SIG-M5 treated with dmso at 0.1 percent for 504 hours (cell line): Measurements from ENCODE around the gene GRID2IP.
"Not testable (repeated sequence)": the region's sequence is repeated elsewhere in the genome, so short reads cannot be mapped to it uniquely, and the experiment has no call there.

Source experiments
- DNase-seq: peaks from one replicate; lab custom pipeline; 2025; ENCODE audit not compliant: unreplicated experiment; lab: John Stamatoyannopoulos, UW

GRID2IP gene

GRCh38 chr7:6494365-6494764, 56.9 kb downstream of the GRID2IP start:
- no peak for DNase-seq

GRCh38 chr7:6491194-6491593, 60.1 kb downstream of the GRID2IP start:
- DNase-seq: no peak

GRCh38 chr7:6489612-6490011, 61.6 kb downstream of the GRID2IP start:
- DNase-seq: peak; percentile 12

- DNase-seq: no peak
Observed at GRCh38 chr7:6487184-6487545, 64.1 kb downstream of the GRID2IP start.

GRCh38 chr7:6486438-6487183, 64.7 kb downstream of the GRID2IP start:
- no peak for DNase-seq

GRCh38 chr7:6482743-6483119, 68.5 kb downstream of the GRID2IP start:
- no peak for DNase-seq

GRCh38 chr7:6482307-6482706, 69.0 kb downstream of the GRID2IP start:
- no peak for DNase-seq

GRCh38 chr7:6481445-6481844, 69.8 kb downstream of the GRID2IP start:
- DNase-seq: no peak

- no peak for DNase-seq
Observed at GRCh38 chr7:6480323-6480660, 71.0 kb downstream of the GRID2IP start.

- DNase-seq: no peak
Observed at GRCh38 chr7:6479067-6479466, 72.2 kb downstream of the GRID2IP start.

GRCh38 chr7:6478186-6478585, 73.1 kb downstream of the GRID2IP start:
- DNase-seq: no peak

- DNase-seq: no peak
Observed at GRCh38 chr7:6477318-6477660, 74.0 kb downstream of the GRID2IP start.

- DNase-seq: no peak
Observed at GRCh38 chr7:6476596-6477317, 74.5 kb downstream of the GRID2IP start.

- DNase-seq: no peak
Observed at GRCh38 chr7:6475433-6476186, 75.7 kb downstream of the GRID2IP start.

GRCh38 chr7:6465862-6466261, 85.4 kb downstream of the GRID2IP start:
- no peak for DNase-seq

GRCh38 chr7:6463609-6464008, 87.7 kb downstream of the GRID2IP start:
- DNase-seq: not testable (repeated sequence)

- DNase-seq: no peak
Observed at GRCh38 chr7:6461946-6462550, 89.2 kb downstream of the GRID2IP start.

- DNase-seq: no peak
Observed at GRCh38 chr7:6460990-6461584, 90.2 kb downstream of the GRID2IP start.

- no peak for DNase-seq
Observed at GRCh38 chr7:6460303-6460702, 91.0 kb downstream of the GRID2IP start.

- not testable (repeated sequence) for DNase-seq
Observed at GRCh38 chr7:6458676-6459075, 92.6 kb downstream of the GRID2IP start.

- no peak for DNase-seq
Observed at GRCh38 chr7:6453734-6454133, 97.5 kb downstream of the GRID2IP start.
